ENCODE measurements around the gene ALG9. TPM values are rescaled to one million over a fixed set of nuclear protein-coding genes. Genes with fewer than 3 reads are reported as not detected.

Gene ALG9
- total and polyA plus RNA-seq, 10 of the 15 experiments (the other 5 are each of a cell fraction or from before 2014, with no cell fraction given) = 10.8 to 41.6 (median 25.5) TPM

DNA sequence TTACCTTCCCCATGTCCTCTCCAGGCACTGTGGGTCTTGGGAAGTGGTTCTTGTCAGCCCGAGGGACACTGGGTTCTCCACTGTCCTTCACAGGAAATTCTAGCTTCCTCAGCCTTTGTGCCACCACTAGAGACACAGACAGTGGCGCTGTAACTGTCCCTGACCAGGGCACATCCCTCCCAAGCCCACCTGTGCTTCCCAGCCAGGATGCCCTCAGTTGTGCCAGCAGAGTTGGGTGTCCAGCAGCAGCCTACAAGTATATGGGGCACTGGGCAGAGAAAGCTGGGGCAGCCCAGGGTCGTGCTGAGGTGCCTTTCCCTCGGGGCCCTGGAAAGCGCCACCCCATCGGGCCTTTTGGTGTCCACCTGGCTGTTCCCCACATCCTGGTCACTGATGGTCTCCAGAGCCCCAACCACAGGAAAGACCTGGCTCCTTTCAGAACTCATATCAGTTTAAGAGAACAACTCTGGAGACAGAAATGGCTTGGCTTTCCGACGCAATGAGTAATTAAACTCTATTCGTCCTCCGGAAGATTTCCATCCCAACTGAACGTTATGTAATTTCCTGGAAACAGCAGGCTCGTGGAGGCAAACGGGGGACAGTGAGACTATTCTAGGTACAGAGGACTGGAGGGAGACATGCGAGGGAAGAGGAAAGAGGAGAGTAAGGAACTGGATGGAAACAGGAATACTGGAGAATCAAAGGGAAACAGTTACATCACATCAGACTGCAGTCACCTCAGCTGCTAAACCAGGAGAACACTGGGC is 133.8 kb downstream of the ALG9 start:
- no peaks in the 10 kb centered on the region for H3K27me3 ChIP-seq (replicated peaks in 1 of 2; ENCODE audit: control insufficient read depth in 2 of 2, insufficient read depth in 2 of 2, low read length in 1 of 2)
- ChIA-PET POLR2A (no interaction called here), SMC1A (ENCODE audit: uncharacterized antibody, unreplicated experiment) (interaction anchor here (1.4 to 1.6 kb wide), 2 partner anchors 27 to 40 kb away, joined by 3 to 4 read pairs; no protein-coding TSS in a partner anchor), CTCF (no interaction called here), RAD21 (ENCODE audit: unreplicated experiment) (interaction anchor here (0.7 to 1.3 kb wide), 4 partner anchors 22 to 133 kb away, joined by 3 to 4 read pairs (median 4); no protein-coding TSS in a partner anchor)
- ATAC-seq = no peak
- no peaks in the 10 kb centered on the region for H4K20me1 ChIP-seq (ENCODE audit: control insufficient read depth, insufficient read depth)
- WGBS (ENCODE audit: insufficient coverage, insufficient replicate concordance, low lambda C conversion rate, missing lambda C conversion rate) = 91% methylated on average over 14 of the region's 14 CpGs
- H3K36me3 ChIP-seq (ENCODE audit: control insufficient read depth in 2 of 2, insufficient read depth in 2 of 2, low read length in 1 of 2) = peaks cover 7 to 27% of the 10 kb centered on the region in 2 experiments
- H3K79me2 ChIP-seq (ENCODE audit: control insufficient read depth, insufficient read depth, low read length) = no peaks in the 10 kb centered on the region
- no TSS peak for BruUV-seq (replicated peaks)
- H3K9me3 ChIP-seq (replicated peaks; ENCODE audit: control insufficient read depth, insufficient read depth, low read length) = no peaks in the 10 kb centered on the region
- DNase-seq (ENCODE audit: low read depth, low spot score) = no peak
- no peak overlapping the region for H3K4me2 ChIP-seq (ENCODE audit: control insufficient read depth, insufficient read depth)
- FAIRE-seq = no peak
- H3K9ac ChIP-seq (ENCODE audit: control insufficient read depth, insufficient read depth, low read length) = no peak overlapping the region
- peaks cover 5% of the 10 kb centered on the region; the same call in 1 of the 2 replicates for H3K4me1 ChIP-seq (ENCODE audit: control insufficient read depth, insufficient read depth, low read length)
- H3K27ac ChIP-seq (ENCODE audit: control insufficient read depth, insufficient read depth) = no peak overlapping the region
- no peak overlapping the region for H2AFZ ChIP-seq (ENCODE audit: control insufficient read depth, low read depth, low read length)
- no peak overlapping the region for H3K4me3 ChIP-seq
- intact Hi-C loops (cut with micrococcal nuclease; ENCODE audit: unreplicated experiment) (no loop called here), in situ Hi-C loops (cut with MboI) (no loop called here)
- no peak for TF ChIP-seq PAX8 (IDR thresholded peaks at IDR 0.05)
- TF ChIP-seq TCF12 (IDR thresholded peaks at IDR 0.05; ENCODE audit: low read depth, low read length) = no peak
- TF ChIP-seq, protein P1, sequence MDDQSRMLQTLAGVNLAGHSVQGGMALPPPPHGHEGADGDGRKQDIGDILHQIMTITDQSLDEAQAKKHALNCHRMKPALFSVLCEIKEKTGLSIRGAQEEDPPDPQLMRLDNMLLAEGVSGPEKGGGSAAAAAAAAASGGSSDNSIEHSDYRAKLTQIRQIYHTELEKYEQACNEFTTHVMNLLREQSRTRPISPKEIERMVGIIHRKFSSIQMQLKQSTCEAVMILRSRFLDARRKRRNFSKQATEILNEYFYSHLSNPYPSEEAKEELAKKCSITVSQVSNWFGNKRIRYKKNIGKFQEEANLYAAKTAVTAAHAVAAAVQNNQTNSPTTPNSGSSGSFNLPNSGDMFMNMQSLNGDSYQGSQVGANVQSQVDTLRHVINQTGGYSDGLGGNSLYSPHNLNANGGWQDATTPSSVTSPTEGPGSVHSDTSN (IDR thresholded peaks at IDR 0.05; ENCODE audit: insufficient replicate concordance, low read depth, low read length) = no peak
- TF ChIP-seq DPF2 (IDR thresholded peaks at IDR 0.05) = no peak
- no peak for TF ChIP-seq EGR1 (IDR thresholded peaks at IDR 0.05; ENCODE audit: borderline replicate concordance in 1 of 2, low read depth in 2 of 2, low read length in 2 of 2)
- TF ChIP-seq IKZF1 (conservative IDR thresholded peaks at IDR 0.05) = no peak
- TF ChIP-seq IKZF2 (IDR thresholded peaks at IDR 0.05) = no peak
- TF ChIP-seq, protein P2, sequence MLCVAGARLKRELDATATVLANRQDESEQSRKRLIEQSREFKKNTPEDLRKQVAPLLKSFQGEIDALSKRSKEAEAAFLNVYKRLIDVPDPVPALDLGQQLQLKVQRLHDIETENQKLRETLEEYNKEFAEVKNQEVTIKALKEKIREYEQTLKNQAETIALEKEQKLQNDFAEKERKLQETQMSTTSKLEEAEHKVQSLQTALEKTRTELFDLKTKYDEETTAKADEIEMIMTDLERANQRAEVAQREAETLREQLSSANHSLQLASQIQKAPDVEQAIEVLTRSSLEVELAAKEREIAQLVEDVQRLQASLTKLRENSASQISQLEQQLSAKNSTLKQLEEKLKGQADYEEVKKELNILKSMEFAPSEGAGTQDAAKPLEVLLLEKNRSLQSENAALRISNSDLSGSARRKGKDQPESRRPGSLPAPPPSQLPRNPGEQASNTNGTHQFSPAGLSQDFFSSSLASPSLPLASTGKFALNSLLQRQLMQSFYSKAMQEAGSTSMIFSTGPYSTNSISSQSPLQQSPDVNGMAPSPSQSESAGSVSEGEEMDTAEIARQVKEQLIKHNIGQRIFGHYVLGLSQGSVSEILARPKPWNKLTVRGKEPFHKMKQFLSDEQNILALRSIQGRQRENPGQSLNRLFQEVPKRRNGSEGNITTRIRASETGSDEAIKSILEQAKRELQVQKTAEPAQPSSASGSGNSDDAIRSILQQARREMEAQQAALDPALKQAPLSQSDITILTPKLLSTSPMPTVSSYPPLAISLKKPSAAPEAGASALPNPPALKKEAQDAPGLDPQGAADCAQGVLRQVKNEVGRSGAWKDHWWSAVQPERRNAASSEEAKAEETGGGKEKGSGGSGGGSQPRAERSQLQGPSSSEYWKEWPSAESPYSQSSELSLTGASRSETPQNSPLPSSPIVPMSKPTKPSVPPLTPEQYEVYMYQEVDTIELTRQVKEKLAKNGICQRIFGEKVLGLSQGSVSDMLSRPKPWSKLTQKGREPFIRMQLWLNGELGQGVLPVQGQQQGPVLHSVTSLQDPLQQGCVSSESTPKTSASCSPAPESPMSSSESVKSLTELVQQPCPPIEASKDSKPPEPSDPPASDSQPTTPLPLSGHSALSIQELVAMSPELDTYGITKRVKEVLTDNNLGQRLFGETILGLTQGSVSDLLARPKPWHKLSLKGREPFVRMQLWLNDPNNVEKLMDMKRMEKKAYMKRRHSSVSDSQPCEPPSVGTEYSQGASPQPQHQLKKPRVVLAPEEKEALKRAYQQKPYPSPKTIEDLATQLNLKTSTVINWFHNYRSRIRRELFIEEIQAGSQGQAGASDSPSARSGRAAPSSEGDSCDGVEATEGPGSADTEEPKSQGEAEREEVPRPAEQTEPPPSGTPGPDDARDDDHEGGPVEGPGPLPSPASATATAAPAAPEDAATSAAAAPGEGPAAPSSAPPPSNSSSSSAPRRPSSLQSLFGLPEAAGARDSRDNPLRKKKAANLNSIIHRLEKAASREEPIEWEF (IDR thresholded peaks at IDR 0.05; ENCODE audit: insufficient replicate concordance, low read depth, low read length) = no peak
- TF ChIP-seq, protein P3, sequence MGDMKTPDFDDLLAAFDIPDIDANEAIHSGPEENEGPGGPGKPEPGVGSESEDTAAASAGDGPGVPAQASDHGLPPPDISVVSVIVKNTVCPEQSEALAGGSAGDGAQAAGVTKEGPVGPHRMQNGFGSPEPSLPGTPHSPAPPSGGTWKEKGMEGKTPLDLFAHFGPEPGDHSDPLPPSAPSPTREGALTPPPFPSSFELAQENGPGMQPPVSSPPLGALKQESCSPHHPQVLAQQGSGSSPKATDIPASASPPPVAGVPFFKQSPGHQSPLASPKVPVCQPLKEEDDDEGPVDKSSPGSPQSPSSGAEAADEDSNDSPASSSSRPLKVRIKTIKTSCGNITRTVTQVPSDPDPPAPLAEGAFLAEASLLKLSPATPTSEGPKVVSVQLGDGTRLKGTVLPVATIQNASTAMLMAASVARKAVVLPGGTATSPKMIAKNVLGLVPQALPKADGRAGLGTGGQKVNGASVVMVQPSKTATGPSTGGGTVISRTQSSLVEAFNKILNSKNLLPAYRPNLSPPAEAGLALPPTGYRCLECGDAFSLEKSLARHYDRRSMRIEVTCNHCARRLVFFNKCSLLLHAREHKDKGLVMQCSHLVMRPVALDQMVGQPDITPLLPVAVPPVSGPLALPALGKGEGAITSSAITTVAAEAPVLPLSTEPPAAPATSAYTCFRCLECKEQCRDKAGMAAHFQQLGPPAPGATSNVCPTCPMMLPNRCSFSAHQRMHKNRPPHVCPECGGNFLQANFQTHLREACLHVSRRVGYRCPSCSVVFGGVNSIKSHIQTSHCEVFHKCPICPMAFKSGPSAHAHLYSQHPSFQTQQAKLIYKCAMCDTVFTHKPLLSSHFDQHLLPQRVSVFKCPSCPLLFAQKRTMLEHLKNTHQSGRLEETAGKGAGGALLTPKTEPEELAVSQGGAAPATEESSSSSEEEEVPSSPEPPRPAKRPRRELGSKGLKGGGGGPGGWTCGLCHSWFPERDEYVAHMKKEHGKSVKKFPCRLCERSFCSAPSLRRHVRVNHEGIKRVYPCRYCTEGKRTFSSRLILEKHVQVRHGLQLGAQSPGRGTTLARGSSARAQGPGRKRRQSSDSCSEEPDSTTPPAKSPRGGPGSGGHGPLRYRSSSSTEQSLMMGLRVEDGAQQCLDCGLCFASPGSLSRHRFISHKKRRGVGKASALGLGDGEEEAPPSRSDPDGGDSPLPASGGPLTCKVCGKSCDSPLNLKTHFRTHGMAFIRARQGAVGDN (IDR thresholded peaks at IDR 0.05) = no peak
- no peak for TF ChIP-seq RFX5 (IDR thresholded peaks at IDR 0.05; ENCODE audit: low read depth, low read length)
- TF ChIP-seq, protein P4, sequence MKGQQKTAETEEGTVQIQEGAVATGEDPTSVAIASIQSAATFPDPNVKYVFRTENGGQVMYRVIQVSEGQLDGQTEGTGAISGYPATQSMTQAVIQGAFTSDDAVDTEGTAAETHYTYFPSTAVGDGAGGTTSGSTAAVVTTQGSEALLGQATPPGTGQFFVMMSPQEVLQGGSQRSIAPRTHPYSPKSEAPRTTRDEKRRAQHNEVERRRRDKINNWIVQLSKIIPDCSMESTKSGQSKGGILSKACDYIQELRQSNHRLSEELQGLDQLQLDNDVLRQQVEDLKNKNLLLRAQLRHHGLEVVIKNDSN (IDR thresholded peaks at IDR 0.05; ENCODE audit: borderline replicate concordance, extremely low read length, insufficient read depth, low read depth, low read length) = no peak

Data from GM12878 (cell line).